Keratinocyte (primary cell): ENCODE measurements around the gene TYRP1. TPM values are rescaled to one million over a fixed set of nuclear protein-coding genes. Genes with fewer than 3 reads are reported as not detected.

Source experiments
- DNase-seq: peaks from one replicate; pipeline ENCODE4 v3.0.0-alpha.2; 2011; ENCODE audit warnings: low read depth, missing footprints, low spot score
- FAIRE-seq: peaks from 2 replicates; lab custom pipeline; 2011; peaks lifted over from hg19 to GRCh38; lab: Jason Lieb, UNC
- H2AFZ ChIP-seq: 2 replicates; pipeline ENCODE4 v1.6.0; 2012; ENCODE audit warnings: low read length, control low read depth, inconsistent platforms; ENCODE audit not compliant: control insufficient read depth
- H3K27ac ChIP-seq: 2 replicates; pipeline ENCODE4 v1.5.1; 2011; ENCODE audit warnings: low read length; ENCODE audit not compliant: control insufficient read depth, insufficient read depth
- H3K27me3 ChIP-seq: 3 replicates; pipeline ENCODE4 v1.6.0; 2011; ENCODE audit warnings: low read length; ENCODE audit not compliant: control insufficient read depth, insufficient read depth; ENCODE audit errors: extremely low read depth
- H3K36me3 ChIP-seq, 2 experiments: 2 replicates in 1 of 2; 3 replicates in 1 of 2; pipeline ENCODE4 v1.5.1; 2011; ENCODE audit warnings: low read length in 2 of 2, mild to moderate bottlenecking in 1 of 2; ENCODE audit not compliant: control insufficient read depth in 2 of 2, insufficient read depth in 2 of 2; ENCODE audit errors: extremely low read depth in 1 of 2
- H3K4me1 ChIP-seq: 3 replicates; pipeline ENCODE4 v1.5.1; 2011; ENCODE audit warnings: low read length; ENCODE audit not compliant: control insufficient read depth, insufficient read depth; ENCODE audit errors: extremely low read depth
- H3K4me2 ChIP-seq: 3 replicates; pipeline ENCODE4 v1.6.0; 2011; ENCODE audit warnings: low read depth, low read length; ENCODE audit not compliant: control insufficient read depth, insufficient read depth; ENCODE audit errors: extremely low read depth
- H3K4me3 ChIP-seq, 3 experiments: fragments of 200-600 bp in 1 of 3; sonication (generic) in 1 of 3; 2 replicates in 2 of 3; 3 replicates in 1 of 3; pipeline ENCODE4 v1.5.1; 2011 to 2016; ENCODE audit warnings: low read length in 3 of 3, mild to moderate bottlenecking in 3 of 3, control low read depth in 2 of 3, inconsistent platforms in 1 of 3, low read depth in 1 of 3, mixed read lengths in 1 of 3, mixed run types in 1 of 3, moderate library complexity in 1 of 3; ENCODE audit not compliant: control insufficient read depth in 2 of 3, insufficient read depth in 2 of 3; ENCODE audit errors: extremely low read depth in 1 of 3
- H3K79me2 ChIP-seq: 2 replicates; pipeline ENCODE4 v1.6.0; 2012; ENCODE audit warnings: low read length; ENCODE audit not compliant: control insufficient read depth, insufficient read depth
- H3K9ac ChIP-seq: 3 replicates; pipeline ENCODE4 v1.6.0; 2011; ENCODE audit warnings: low read length; ENCODE audit not compliant: control insufficient read depth, insufficient read depth; ENCODE audit errors: extremely low read depth
- H3K9me1 ChIP-seq: 3 replicates; pipeline ENCODE4 v1.6.0; 2011; ENCODE audit warnings: low read length; ENCODE audit not compliant: control insufficient read depth, insufficient read depth; ENCODE audit errors: extremely low read depth
- H3K9me3 ChIP-seq: 2 replicates; pipeline ENCODE4 v1.5.1; 2012; ENCODE audit warnings: low read depth, low read length; ENCODE audit not compliant: control insufficient read depth
- H4K20me1 ChIP-seq: 3 replicates; pipeline ENCODE4 v1.6.0; 2011; ENCODE audit warnings: low read length; ENCODE audit not compliant: control insufficient read depth, insufficient read depth; ENCODE audit errors: extremely low read depth
- CTCF ChIP-seq, 3 experiments: IDR thresholded peaks in 1 of 3; conservative IDR thresholded peaks in 1 of 3; optimal IDR thresholded peaks in 1 of 3; 2 replicates in 2 of 3; 3 replicates in 1 of 3; pipeline versions ENCODE3 to v1.5.1; 2011; ENCODE audit warnings: low read length in 3 of 3, mild to moderate bottlenecking in 3 of 3, moderate library complexity in 2 of 3, control low read depth in 1 of 3, inconsistent platforms in 1 of 3; ENCODE audit not compliant: insufficient read depth in 2 of 3; ENCODE audit errors: extremely low read depth in 1 of 3
- EZH2 ChIP-seq: IDR thresholded peaks from one replicate; pipeline ENCODE4 v1.6.1; 2012; ENCODE audit warnings: inconsistent platforms, mild to moderate bottlenecking, low read length, moderate library complexity
- dilution Hi-C: fragments of 300-500 bp; cut with MboI; formaldehyde crosslinking; loops from one replicate; pipeline ENCODE4 v1.7.0; 2020; ENCODE audit warnings: low sequenced_read_pairs; ENCODE audit not compliant: extremely low pct_ligation_motif_present
- polyA plus RNA-seq, 5 experiments: library from polyadenylated mRNA; depleted of rRNA in 3 of 5; stranded (reverse) in 3 of 5; stranded (forward) in 1 of 5; unstranded in 1 of 5; fragments of >200 nt; gene quantifications; 1 replicate in 1 of 5; 2 replicates in 3 of 5; 3 replicates in 1 of 5; pipeline versions ENCODE4 v1.2.1 to v1.2.3, GENCODE V29; 2011 to 2012; ENCODE audit warnings: missing spikeins in 2 of 5, low read depth in 1 of 5, low replicate concordance in 1 of 5

TYRP1 gene
- polyA plus RNA-seq, 1 donor (not counting 4 experiments of a cell fraction or from before 2014, with no cell fraction given), result 0.50 TPM

GRCh38 chr9:12689233-12689632 is 4.0 kb upstream of the TYRP1 start:
- no peak for TF ChIP-seq CTCF (optimal IDR thresholded peaks at IDR 0.05 in 1 of 3, IDR thresholded peaks at IDR 0.05 in 1 of 3, conservative IDR thresholded peaks at IDR 0.05 in 1 of 3; ENCODE audit: extremely low read depth in 1 of 3, insufficient read depth in 2 of 3, low read length in 3 of 3)
- no peak for TF ChIP-seq EZH2
- no peak overlapping the region for H3K4me3 ChIP-seq
- H3K27ac ChIP-seq, result no peak overlapping the region
- H2AFZ ChIP-seq, result no peak overlapping the region
- no peak overlapping the region for H3K4me2 ChIP-seq
- H3K9ac ChIP-seq, result no peak overlapping the region
- H3K9me1 ChIP-seq, result no peaks in the 10 kb centered on the region
- dilution Hi-C loops, result no loop called here
- H3K27me3 ChIP-seq, result no peaks in the 10 kb centered on the region
- peaks cover 5% of the 10 kb centered on the region for H3K4me1 ChIP-seq
- H4K20me1 ChIP-seq, result no peaks in the 10 kb centered on the region
- no peak for FAIRE-seq
- no peak for DNase-seq
- H3K79me2 ChIP-seq, result no peaks in the 10 kb centered on the region
- no peaks in the 10 kb centered on the region for H3K36me3 ChIP-seq
- no peaks in the 10 kb centered on the region for H3K9me3 ChIP-seq

DNA sequence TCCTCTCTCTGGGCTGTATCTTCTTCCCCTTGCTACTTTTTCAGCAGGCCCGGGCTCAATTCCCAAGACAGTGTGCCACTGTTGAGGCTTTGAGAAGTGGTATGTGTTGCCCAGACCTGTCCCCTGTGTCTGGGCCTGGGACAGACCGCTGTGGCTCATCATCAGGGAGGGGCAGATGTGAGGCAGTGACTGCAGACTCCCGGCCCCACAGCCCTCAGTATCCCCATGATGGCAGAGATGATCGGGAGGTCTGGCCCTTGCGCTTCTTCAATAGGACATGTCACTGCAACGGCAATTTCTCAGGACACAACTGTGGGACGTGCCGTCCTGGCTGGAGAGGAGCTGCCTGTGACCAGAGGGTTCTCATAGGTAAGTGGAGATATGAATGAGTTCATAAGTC is 828 bp downstream of the TYRP1 start:
- FAIRE-seq (no peak), DNase-seq (no peak)
- Histone ChIP-seq H3K36me3 (no peaks in the 10 kb centered on the region), H3K4me1 (no peaks in the 10 kb centered on the region), H3K27me3 (no peaks in the 10 kb centered on the region), H4K20me1 (no peaks in the 10 kb centered on the region), H3K9ac (no peak overlapping the region), H2AFZ (no peak overlapping the region), H3K79me2 (no peaks in the 10 kb centered on the region), H3K27ac (no peak overlapping the region), H3K4me2 (no peak overlapping the region), H3K9me3 (no peaks in the 10 kb centered on the region), H3K9me1 (no peaks in the 10 kb centered on the region), H3K4me3 (no peak overlapping the region)
- dilution Hi-C loops, result no loop called here
- TF ChIP-seq EZH2 (no peak), CTCF (optimal IDR thresholded peaks at IDR 0.05 in 1 of 3, IDR thresholded peaks at IDR 0.05 in 1 of 3, conservative IDR thresholded peaks at IDR 0.05 in 1 of 3; ENCODE audit: extremely low read depth in 1 of 3, insufficient read depth in 2 of 3, low read length in 3 of 3) (no peak)
